Activated CD8-positive, alpha-beta memory T cell treated with anti-CD3 and anti-CD28 coated beads for 36 hours (primary cell): ENCODE data around the gene SH3GL1. TPM values are rescaled to one million over a fixed set of nuclear protein-coding genes. Genes with fewer than 3 reads are reported as not detected.

Experiments used
- CTCF ChIA-PET: fragments of 350-600 bp; sonication (Branson Sonifier 250); formaldehyde crosslinking; loops from one replicate; lab custom pipeline; 2021; ENCODE audit warnings: antibody characterized with exemption; lab: Charles Lee
- POLR2A ChIA-PET: fragments of 350-600 bp; sonication (Branson Sonifier 250); formaldehyde crosslinking; loops from one replicate; lab custom pipeline; 2021; ENCODE audit warnings: antibody characterized with exemption; lab: Charles Lee
- total RNA-seq, 2 experiments: library from RNA; stranded (reverse); gene quantifications; one replicate each; pipeline ENCODE4 v1.2.3, GENCODE V29; 2021

The SH3GL1 gene
- total RNA-seq, 2 experiments from 2014 or later, result 37.1 to 41.5 TPM

DNA sequence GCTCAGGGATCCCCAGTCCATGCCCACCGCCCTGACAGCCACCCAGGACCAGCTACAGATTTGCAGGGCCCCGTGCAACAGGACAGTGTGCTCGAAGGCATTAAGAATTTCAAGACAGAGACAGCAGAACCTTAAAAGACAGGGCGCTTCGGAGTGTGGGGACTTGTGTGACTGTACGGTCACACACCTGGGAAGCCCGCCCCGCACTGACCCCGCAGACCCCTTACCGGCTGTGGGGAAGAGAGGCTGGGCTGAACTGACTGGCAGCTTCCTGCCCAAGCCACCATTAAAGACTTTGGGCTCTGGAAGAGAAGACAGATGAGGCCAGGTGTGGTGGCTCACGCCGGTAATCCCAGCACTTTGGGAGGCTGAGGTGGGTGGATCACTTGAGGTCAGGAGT is 76.1 kb downstream of the SH3GL1 start:
- POLR2A ChIA-PET, result no interaction called here

DNA sequence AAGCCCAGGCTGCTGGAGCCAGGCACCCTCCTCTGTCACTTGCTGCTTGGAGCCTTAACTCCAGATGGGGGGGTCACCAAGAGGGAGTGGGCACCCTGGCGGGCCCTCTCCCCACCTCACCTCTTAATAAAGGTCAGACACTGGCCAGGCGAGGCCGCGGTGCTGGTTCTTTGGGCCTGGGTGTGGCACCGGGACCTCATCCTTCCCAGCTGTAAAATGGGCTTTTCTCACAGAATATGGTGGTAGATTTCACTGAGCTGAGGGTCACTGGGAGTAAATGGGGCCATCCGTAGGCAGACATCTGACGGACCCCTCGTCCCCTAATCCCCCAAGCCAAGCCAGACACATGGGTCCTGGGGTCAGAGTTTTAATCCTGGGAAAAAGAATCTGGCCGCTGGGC is 76.7 kb downstream of the SH3GL1 start:
- ChIA-PET POLR2A (no interaction called here), CTCF (no interaction called here)

More for the DNA sequence above, 76.1 kb downstream of the SH3GL1 start:
- CTCF ChIA-PET, result interaction anchor here (1.1 to 1.4 kb wide), 2 partner anchors 20 to 56 kb away, joined by 3 to 4 read pairs; no protein-coding TSS in a partner anchor

DNA sequence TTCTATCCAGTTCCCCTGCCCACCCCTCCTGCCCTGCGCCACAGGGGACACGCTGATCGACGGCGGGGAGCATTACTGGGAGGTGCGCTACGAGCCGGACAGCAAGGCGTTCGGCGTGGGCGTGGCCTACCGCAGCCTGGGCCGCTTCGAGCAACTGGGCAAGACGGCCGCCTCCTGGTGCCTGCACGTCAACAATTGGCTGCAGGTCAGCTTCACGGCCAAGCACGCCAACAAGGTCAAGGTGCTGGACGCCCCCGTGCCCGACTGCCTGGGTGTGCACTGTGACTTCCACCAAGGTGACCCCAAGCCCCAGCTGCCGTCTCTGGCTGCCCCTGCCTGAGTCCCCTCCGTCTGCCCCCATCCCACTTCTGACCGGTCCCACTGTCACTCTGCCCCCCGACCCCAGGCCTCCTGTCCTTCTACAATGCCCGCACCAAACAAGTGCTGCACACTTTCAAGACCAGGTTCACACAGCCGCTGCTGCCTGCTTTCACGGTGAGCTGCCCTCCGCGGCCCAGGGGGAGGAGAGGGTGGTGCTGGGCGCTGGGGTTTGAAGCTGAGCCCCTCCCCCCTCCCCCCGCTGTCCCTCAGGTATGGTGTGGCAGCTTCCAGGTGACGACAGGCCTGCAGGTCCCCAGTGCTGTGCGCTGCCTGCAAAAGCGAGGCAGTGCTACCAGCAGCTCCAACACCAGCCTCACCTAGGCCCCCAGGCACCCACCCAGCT is 77.2 kb downstream of the SH3GL1 start:
- POLR2A ChIA-PET, result interaction anchor here (1.3 kb wide), 1 partner anchor 20 kb away, joined by 3 read pairs; no protein-coding TSS in a partner anchor

DNA sequence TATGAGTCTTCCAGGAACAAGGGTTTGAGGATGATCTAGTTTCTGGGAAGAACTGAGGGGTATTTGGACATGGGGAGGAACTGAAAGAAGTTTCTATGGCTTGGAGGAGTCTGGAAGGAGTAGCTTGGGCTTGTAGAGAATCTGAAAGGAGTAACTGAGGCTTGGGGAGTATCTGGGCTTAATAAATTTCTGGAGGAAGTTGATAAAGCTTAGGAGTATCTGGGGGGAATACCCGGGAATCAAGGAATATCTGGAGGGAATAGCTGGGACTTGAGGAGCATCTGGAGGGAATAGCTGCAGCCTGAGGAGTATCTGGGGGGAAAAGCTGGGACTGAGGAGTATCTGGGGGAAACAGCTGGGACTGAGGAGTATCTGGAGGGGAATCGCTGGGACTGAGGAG is 79.9 kb downstream of the SH3GL1 start:
- POLR2A ChIA-PET, result no interaction called here
- CTCF ChIA-PET, result interaction anchor here (1.1 to 2.0 kb wide), 3 partner anchors 16 to 53 kb away, joined by 3 to 6 read pairs (median 4); no protein-coding TSS in a partner anchor

More for the DNA sequence above, 77.2 kb downstream of the SH3GL1 start:
- CTCF ChIA-PET, result interaction anchor here (0.7 kb wide), 1 partner anchor 10 kb away, joined by 3 read pairs; no protein-coding TSS in a partner anchor

DNA sequence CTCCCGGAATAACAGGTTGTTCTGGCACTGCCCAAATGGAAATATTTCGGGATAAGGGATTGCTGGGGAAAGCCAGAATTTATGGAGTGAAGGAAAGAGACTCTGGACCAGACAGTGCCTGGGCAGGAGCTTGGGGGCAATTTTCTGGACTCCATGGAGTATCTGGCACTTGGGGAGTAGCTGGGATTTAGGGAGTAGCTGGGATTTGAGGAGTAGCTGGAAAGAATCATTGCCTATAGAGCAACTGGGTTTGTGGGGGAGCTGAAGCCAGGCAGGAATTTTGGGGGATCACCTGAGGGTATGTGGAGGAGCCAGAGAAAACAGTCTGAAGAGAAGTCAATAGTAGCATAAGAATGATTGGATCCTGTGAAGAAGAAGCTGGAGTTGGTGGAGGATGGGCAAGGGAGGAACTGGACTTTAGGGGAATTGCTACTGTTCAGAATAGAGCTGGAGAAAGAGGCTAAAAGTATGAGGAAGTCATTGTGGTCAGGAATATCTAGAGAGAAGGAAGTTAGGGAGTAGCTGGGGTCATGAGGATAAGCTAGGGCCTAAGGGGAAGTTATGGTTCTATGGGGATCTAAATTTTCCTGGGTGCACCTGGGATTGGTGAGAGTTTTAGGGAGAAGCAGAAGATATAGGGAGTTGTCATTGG is 81.2 kb downstream of the SH3GL1 start:
- POLR2A ChIA-PET, result interaction anchor here (0.5 kb wide), 1 partner anchor 42 kb away, joined by 3 read pairs; no protein-coding TSS in a partner anchor
- CTCF ChIA-PET, result interaction anchor here (1.6 to 2.0 kb wide), 2 partner anchors 34 to 52 kb away, joined by 4 to 6 read pairs; no protein-coding TSS in a partner anchor

DNA sequence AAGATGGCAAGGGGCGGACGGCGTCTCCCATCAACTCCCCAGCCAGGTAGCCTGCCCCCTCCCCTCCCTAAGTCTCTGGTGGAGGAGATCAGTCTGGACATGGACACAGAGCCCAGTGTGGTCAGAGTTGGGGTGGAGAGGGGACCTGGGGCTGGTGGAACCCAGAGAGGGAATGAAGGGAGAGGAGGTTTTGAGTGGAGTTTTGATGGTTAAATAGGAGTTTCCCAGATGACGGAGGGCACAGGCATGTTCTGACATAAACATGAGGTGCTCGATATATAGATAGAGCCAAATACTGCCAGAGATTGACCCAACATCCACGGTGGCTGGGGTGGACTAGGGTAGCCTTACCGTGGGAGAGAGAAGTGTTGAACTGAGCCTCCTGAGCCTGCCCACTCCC is 81.9 kb downstream of the SH3GL1 start:
- ChIA-PET CTCF (no interaction called here), POLR2A (no interaction called here)

DNA sequence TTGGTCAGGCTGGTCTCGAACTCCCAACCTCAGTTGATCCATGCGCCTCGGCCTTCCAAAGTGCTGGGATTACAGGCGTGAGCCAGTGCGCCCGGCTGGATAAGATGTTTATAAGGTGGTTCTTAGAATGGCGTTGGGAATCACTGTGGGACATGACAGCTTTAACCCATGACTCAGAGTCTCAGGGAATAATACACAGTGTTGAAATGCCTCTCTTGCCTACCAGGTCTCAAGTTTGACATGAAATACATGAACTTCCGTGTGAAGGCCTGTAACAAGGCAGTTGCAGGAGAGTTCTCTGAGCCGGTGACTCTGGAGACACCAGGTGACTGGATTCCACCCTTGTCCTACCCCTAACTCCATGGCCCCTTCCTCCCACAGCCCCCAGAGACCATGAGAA is 83.4 kb downstream of the SH3GL1 start:
- CTCF ChIA-PET, result interaction anchor here (0.6 kb wide), 1 partner anchor 51 kb away, joined by 4 read pairs; no protein-coding TSS in a partner anchor
- POLR2A ChIA-PET, result no interaction called here

DNA sequence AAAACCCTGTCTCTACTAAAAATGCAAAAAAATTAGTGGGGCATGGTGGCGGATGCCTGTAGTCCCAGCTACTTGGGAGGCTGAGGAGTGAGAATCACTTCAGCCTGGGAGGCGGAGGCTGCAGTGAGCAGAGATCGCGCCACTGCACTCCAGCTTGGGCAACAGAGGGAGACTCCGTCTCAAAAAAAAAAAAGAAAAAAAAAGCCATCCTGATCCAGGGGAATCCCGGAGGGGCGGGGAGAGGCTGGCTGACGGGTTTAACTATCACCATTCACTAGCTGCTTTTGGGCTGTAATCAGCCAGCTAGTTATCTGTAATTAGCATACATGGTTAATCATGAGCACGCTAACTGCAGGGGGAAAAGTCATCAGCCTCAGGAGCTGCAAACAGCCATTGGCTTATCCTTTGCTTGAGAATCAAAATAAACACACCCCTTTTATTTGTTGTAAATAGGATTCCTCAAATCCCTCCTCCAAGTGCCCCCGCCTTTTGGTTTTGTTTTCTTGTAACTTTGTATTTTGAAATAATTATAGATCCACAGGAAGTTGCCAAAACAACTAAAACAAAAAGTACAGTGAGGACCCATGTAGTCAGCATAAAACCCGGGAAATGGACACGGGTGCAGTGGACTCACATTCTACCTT is 86.4 kb downstream of the SH3GL1 start:
- POLR2A ChIA-PET, result no interaction called here
- CTCF ChIA-PET, result interaction anchor here (0.7 kb wide), 1 partner anchor 294 kb away, joined by 3 read pairs; no protein-coding TSS in a partner anchor

Other genes with a start within 250 kb of the SH3GL1 start
- gene CREB3L3, start 246.9 kb downstream of the SH3GL1 start, total RNA-seq, result not detected
- 10 to 100 TPM; 33.0 to 34.0 TPM for gene SIRT6, start 218.0 kb downstream of the SH3GL1 start, total RNA-seq
- gene ANKRD24, start 217.9 kb downstream of the SH3GL1 start, total RNA-seq, result 1 to 10 TPM in 1 of 2 experiments, under 1 TPM in 1; 0.78 to 1.0 TPM
- gene EBI3, start 171.0 kb downstream of the SH3GL1 start, total RNA-seq, result 1 to 10 TPM; 8.4 to 9.7 TPM
- 10 to 100 TPM; 29.7 to 35.1 TPM for gene YJU2, start 153.5 kb downstream of the SH3GL1 start, total RNA-seq
- not detected for gene SHD, start 121.3 kb downstream of the SH3GL1 start, total RNA-seq
- 1 to 10 TPM; 7.6 to 7.7 TPM for gene TMIGD2, start 98.2 kb downstream of the SH3GL1 start, total RNA-seq
- 10 to 100 TPM; 16.3 to 19.9 TPM for gene FSD1, start 95.9 kb downstream of the SH3GL1 start, total RNA-seq
- gene STAP2, start 61.7 kb downstream of the SH3GL1 start, total RNA-seq, result 1 to 10 TPM; 6.2 to 7.5 TPM
- gene MPND, start 57.0 kb downstream of the SH3GL1 start, total RNA-seq, result 10 to 100 TPM; 18.0 to 20.1 TPM
- 10 to 100 TPM; 81.1 to 89.0 TPM for gene CHAF1A, start 2.1 kb upstream of the SH3GL1 start, total RNA-seq
- gene UBXN6, start 57.2 kb upstream of the SH3GL1 start, total RNA-seq, result 10 to 100 TPM; 52.3 to 52.9 TPM
- gene HDGFL2, start 71.8 kb upstream of the SH3GL1 start, total RNA-seq, result 10 to 100 TPM; 45.8 to 47.0 TPM
- not detected for gene PLIN4, start 117.9 kb upstream of the SH3GL1 start, total RNA-seq
- gene PLIN5, start 134.7 kb upstream of the SH3GL1 start, total RNA-seq, result not detected
- under 1 TPM in 1 of 2 experiments, not detected in 1; 0.21 TPM for gene LRG1, start 139.5 kb upstream of the SH3GL1 start, total RNA-seq
- not detected for gene SEMA6B, start 159.1 kb upstream of the SH3GL1 start, total RNA-seq
- gene TNFAIP8L1, start 239.0 kb upstream of the SH3GL1 start, total RNA-seq, result 10 to 100 TPM in 1 of 2 experiments, 1 to 10 TPM in 1; 9.4 to 10.0 TPM